HG02571 (cell line): ENCODE measurements around the gene MAPKAP1.

Source experiments
- ATAC-seq: cut with Tn5 transposase; IDR thresholded peaks from one replicate; pipeline ENCODE4 v1.9.1; 2021; ENCODE audit warnings: mild to moderate bottlenecking, moderate library complexity; ENCODE audit not compliant: unreplicated experiment

MAPKAP1 gene

GRCh38 chr9:125399165-125399564 lies 307.8 kb downstream of the MAPKAP1 start:
- no peak for ATAC-seq

- no peak for ATAC-seq
Measured at GRCh38 chr9:125398243-125398642, 308.8 kb downstream of the MAPKAP1 start.

- ATAC-seq, result no peak
Measured at GRCh38 chr9:125397736-125398135, 309.3 kb downstream of the MAPKAP1 start.

GRCh38 chr9:125396799-125397198 lies 310.2 kb downstream of the MAPKAP1 start:
- no peak for ATAC-seq

GRCh38 chr9:125393426-125393825 lies 313.6 kb downstream of the MAPKAP1 start:
- ATAC-seq, result no peak

GRCh38 chr9:125391704-125392103 lies 315.3 kb downstream of the MAPKAP1 start:
- ATAC-seq, result no peak

GRCh38 chr9:125388978-125389377 lies 318.0 kb downstream of the MAPKAP1 start:
- no peak for ATAC-seq

GRCh38 chr9:125387861-125388524 lies 319.0 kb downstream of the MAPKAP1 start:
- ATAC-seq, result no peak
